Ovary (tissue), 9 donors: ENCODE results near the gene UTP14C. TPM values are rescaled to one million over a fixed set of nuclear protein-coding genes. Genes with fewer than 3 reads are reported as not detected.
"Not testable (repeated sequence)": the region's sequence is repeated elsewhere in the genome, so short reads cannot be mapped to it uniquely, and the experiment has no call there.

Source experiments
- DNase-seq, 5 donors: peaks; one replicate each; pipeline ENCODE4 v3.0.0-alpha.2; 2019 to 2020
- H3K27ac ChIP-seq, 2 donors: fragments of 200-600 bp; one replicate each; pipeline versions ENCODE4 v1.5.1 to v1.8.0; 2019 to 2022
- H3K27me3 ChIP-seq: fragments of 200-600 bp; one replicate; pipeline ENCODE4 v1.8.0; 2022
- H3K36me3 ChIP-seq: fragments of 200-600 bp; sonication (generic); one replicate; pipeline ENCODE4 v1.5.1; 2019
- H3K4me1 ChIP-seq: one replicate; pipeline ENCODE4 v1.8.1; 2013; ENCODE audit warnings: mild to moderate bottlenecking, moderate library complexity; ENCODE audit not compliant: insufficient read depth
- H3K4me3 ChIP-seq: fragments of 200-600 bp; sonication (generic); one replicate; pipeline ENCODE4 v1.5.1; 2017
- H3K9me3 ChIP-seq, 2 donors: fragments of 200-600 bp in 1 of 2; sonication (generic) in 1 of 2; one replicate each; pipeline versions ENCODE4 v1.5.1 to v1.8.1; 2013 to 2019; ENCODE audit warnings: mild to moderate bottlenecking in 1 of 2, moderate library complexity in 1 of 2
- CTCF ChIP-seq, 3 donors: fragments of 450-650 bp in 2 of 3; fragments of 200-600 bp in 1 of 3; IDR thresholded peaks; one replicate each; pipeline versions ENCODE4 v1.5.1 to v1.8.0; 2016 to 2022; ENCODE audit warnings: antibody characterized with exemption in 3 of 3, mild to moderate bottlenecking in 1 of 3
- EP300 ChIP-seq: sonication (generic); formaldehyde crosslinking; IDR thresholded peaks from one replicate; pipeline ENCODE4 v1.6.1; 2017; ENCODE audit warnings: antibody characterized with exemption
- POLR2A ChIP-seq: fragments of 450-650 bp; IDR thresholded peaks from one replicate; pipeline ENCODE4 v1.6.1; 2017; ENCODE audit warnings: antibody characterized with exemption, mild to moderate bottlenecking, moderate library complexity
- WGBS, 3 donors: extraction: QIAGEN DNeasy Blood & Tissue Kit in 1 of 3; methylation state at CpG; one replicate each; pipeline versions ENCODE4 v1.1.5 to v1.1.7; 2013 to 2017; 5-methylcytosine and 5-hydroxymethylcytosine counted together
- intact Hi-C, 4 donors: fragments of 100-400 bp; cut with DNase I; formaldehyde crosslinking; loops; one replicate each; pipeline versions ENCODE4 v1.11.0 to v1.15.1; 2022 to 2023
- polyA plus RNA-seq, 2 donors: library from polyadenylated mRNA; stranded (reverse); fragments of 200-250 nt in 1 of 2; fragments of 350-450 nt in 1 of 2; fragmentation: Illumina TruSeq in 1 of 2; extraction: RNeasy Lipid Tissue Mini Kit (QIAGEN cat#74804) in 1 of 2; gene quantifications; one replicate each; pipeline ENCODE4 v1.2.3, GENCODE V29; 2013 to 2014
- total RNA-seq, 7 donors: library from RNA; depleted of rRNA in 2 of 7; stranded (reverse); fragments of >200 nt in 2 of 7; fragmentation: NEBNext Ultra II Directional in 3 of 7; extraction: Animal tissue kit (Norgen Biotek cat#: 25700) in 3 of 7; gene quantifications; one replicate each; pipeline versions ENCODE4 v1.1.0 to v1.2.4, GENCODE V29; 2016 to 2023
- donor health status: DM: no; HTN: no; CAD: no; lungs with moderate emphysema.
- donor health status: DM: no; HTN: no; CAD: no.
- donor health status: Bipolar disorder and iron deficiency.
- donor health status: DM: yes; HTN: yes; CAD: no.
- donor health status: DM: no; HTN: no; CAD: no.
- donor health status: DM: yes; HTN: yes; CAD: no.

Gene UTP14C
- total and polyA plus RNA-seq, 9 donors: 7.4 to 20.2 (median 14.6) TPM

GRCh38 chr13:52029569-52029968 lies 5.1 kb downstream of the UTP14C start:
- H3K27ac ChIP-seq: no peak overlapping the region
- H3K27me3 ChIP-seq: no peaks in the 10 kb centered on the region
- H3K9me3 ChIP-seq: peaks cover 0 to 6% of the 10 kb centered on the region in 2 donors
- no peaks in the 10 kb centered on the region for H3K36me3 ChIP-seq
- no peaks in the 10 kb centered on the region for H3K4me1 ChIP-seq
- TF ChIP-seq POLR2A (no peak), EP300 (no peak)
- 88 to 96% (median 91%) methylated on average over 4 of the region's 4 CpGs for WGBS, 3 donors
- H3K4me3 ChIP-seq: no peak overlapping the region
- intact Hi-C loops: no loop called here
- DNase-seq: no peak

- H3K27ac ChIP-seq, H3K27me3 ChIP-seq, H3K9me3 ChIP-seq, H3K4me1 ChIP-seq, H3K4me3 ChIP-seq, intact Hi-C loops, H3K36me3 ChIP-seq, DNase-seq: not testable (repeated sequence)
- 94 to 98% (median 95%) methylated on average over 6 of the region's 6 CpGs for WGBS, 3 donors
These were observed 5.9 kb downstream of the UTP14C start for GRCh38 chr13:52030401-52030800.

- Histone ChIP-seq H3K4me3 (no peak overlapping the region), H3K27me3 (no peaks in the 10 kb centered on the region), H3K36me3 (no peaks in the 10 kb centered on the region), H3K4me1 (no peaks in the 10 kb centered on the region), H3K27ac (no peak overlapping the region), H3K9me3 (no peaks in the 10 kb centered on the region)
- no peak for DNase-seq
- intact Hi-C loops: no loop called here
- WGBS, 3 donors: 92 to 94% (median 93%) methylated on average over 2 of the region's 2 CpGs
- no peak for TF ChIP-seq EP300
- no peak for TF ChIP-seq CTCF (IDR thresholded peaks at IDR 0.05)
- no peak for TF ChIP-seq POLR2A
These were observed 8.5 kb downstream of the UTP14C start for GRCh38 chr13:52033039-52033438.

- no peak for DNase-seq
- Histone ChIP-seq H3K4me1 (no peaks in the 10 kb centered on the region), H3K27ac (no peak overlapping the region), H3K4me3 (no peak overlapping the region), H3K27me3 (no peaks in the 10 kb centered on the region), H3K9me3 (no peaks in the 10 kb centered on the region), H3K36me3 (no peaks in the 10 kb centered on the region)
- intact Hi-C loops: no loop called here
- WGBS, 3 donors: 77 to 91% (median 78%) methylated on average over 5 of the region's 5 CpGs
- TF ChIP-seq POLR2A (no peak), CTCF (IDR thresholded peaks at IDR 0.05) (no peak), EP300 (no peak)
These were observed 10.2 kb downstream of the UTP14C start for GRCh38 chr13:52034616-52035226.

- H3K4me1 ChIP-seq: no peaks in the 10 kb centered on the region
- intact Hi-C loops: no loop called here
- DNase-seq: no peak
- 91 to 97% (median 93%) methylated on average over 1 of the region's 1 CpG for WGBS, 3 donors
- no peak overlapping the region for H3K27ac ChIP-seq
- H3K27me3 ChIP-seq: no peaks in the 10 kb centered on the region
- no peaks in the 10 kb centered on the region for H3K36me3 ChIP-seq
- no peak overlapping the region for H3K4me3 ChIP-seq
- H3K9me3 ChIP-seq: no peaks in the 10 kb centered on the region
- TF ChIP-seq EP300 (no peak), POLR2A (no peak), CTCF (IDR thresholded peaks at IDR 0.05) (no peak)
These were observed 11.5 kb downstream of the UTP14C start for GRCh38 chr13:52036037-52036436.
